Choroid plexus epithelial cell (primary cell): ENCODE results near the gene RAB37.
A peak's percentile ranks its signal among the peaks of the same experiment; 100 is the strongest.

Source experiments
- DNase-seq: peaks from one replicate; pipeline ENCODE4 v3.0.0-alpha.2; 2010; ENCODE audit warnings: low read depth
- H3K4me3 ChIP-seq: 2 replicates; pipeline ENCODE4 v1.5.1; 2011; ENCODE audit warnings: low read depth, mild to moderate bottlenecking, control low read depth, low read length, moderate library complexity
- CTCF ChIP-seq: conservative IDR thresholded peaks from 2 replicates; pipeline ENCODE4 v1.5.1; 2011; ENCODE audit warnings: low read depth, mild to moderate bottlenecking, control low read depth, inconsistent platforms, low read length, moderate library complexity

The RAB37 gene

GRCh38 chr17:74777901-74778515 is 41.0 kb downstream of the RAB37 start:
- TF ChIP-seq CTCF, result no peak
- no peak overlapping the region for H3K4me3 ChIP-seq
- no peak for DNase-seq

- DNase-seq, result peak; percentile 84
- H3K4me3 ChIP-seq, result no peak overlapping the region
- TF ChIP-seq CTCF, result no peak
These were observed 41.9 kb downstream of the RAB37 start for GRCh38 chr17:74778960-74779359.

- no peak for DNase-seq
- H3K4me3 ChIP-seq, result no peak overlapping the region
- TF ChIP-seq CTCF, result no peak
These were observed 42.4 kb downstream of the RAB37 start for GRCh38 chr17:74779501-74779900.

- DNase-seq, result no peak
- H3K4me3 ChIP-seq, result no peak overlapping the region
- no peak for TF ChIP-seq CTCF
These were observed 42.9 kb downstream of the RAB37 start for GRCh38 chr17:74779948-74780400.

- no peak overlapping the region for H3K4me3 ChIP-seq
- DNase-seq, result peak; percentile 20
- peak; percentile 39 for TF ChIP-seq CTCF
These were observed 43.6 kb downstream of the RAB37 start for GRCh38 chr17:74780443-74781238.

GRCh38 chr17:74782571-74782970 is 45.5 kb downstream of the RAB37 start:
- H3K4me3 ChIP-seq, result no peak overlapping the region
- no peak for DNase-seq
- no peak for TF ChIP-seq CTCF
